ENCODE measurements around the gene C6orf132. TPM values are rescaled to one million over a fixed set of nuclear protein-coding genes. Genes with fewer than 3 reads are reported as not detected.
"Not testable (repeated sequence)": the region's sequence is repeated elsewhere in the genome, so short reads cannot be mapped to it uniquely, and the experiment has no call there.

C6orf132 gene
- not detected in 2 replicates for total RNA-seq (2014; rRNA removed; shearing (Covaris generic))

DNA sequence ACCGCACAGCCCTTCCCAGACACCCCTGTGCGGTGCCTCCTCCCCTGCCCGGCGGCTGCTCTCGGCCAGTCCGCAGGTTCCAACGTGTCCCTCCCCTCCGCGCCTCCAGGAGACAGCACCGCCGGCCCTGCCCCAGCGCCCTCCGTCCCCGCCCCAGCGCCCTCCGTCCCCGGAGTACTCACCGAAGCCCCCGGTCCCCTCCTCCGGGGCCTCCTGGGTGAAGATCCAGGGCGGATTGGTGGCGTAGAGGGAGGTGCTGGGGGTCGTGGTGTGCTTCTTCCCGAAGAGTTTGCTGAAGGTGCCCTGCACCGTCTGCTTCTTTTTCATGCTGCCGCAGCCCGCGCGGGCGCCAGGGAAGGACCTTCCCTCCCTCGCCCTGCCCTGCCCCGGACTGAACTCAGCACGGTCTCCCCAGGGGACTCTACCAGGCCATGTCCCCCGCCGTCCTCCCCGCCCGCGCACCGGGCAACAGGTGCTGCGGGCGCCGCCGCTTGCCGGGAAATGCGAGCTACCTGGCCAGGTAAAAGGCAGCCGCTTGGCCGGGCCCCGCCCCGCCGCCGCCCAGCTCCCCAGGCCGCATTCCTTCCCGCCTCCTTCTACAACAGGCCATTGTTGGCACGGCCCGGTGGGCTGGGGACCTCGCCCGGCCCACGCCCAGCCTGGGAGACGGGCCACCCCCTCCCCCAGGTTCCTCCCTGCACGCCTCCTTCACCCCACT is at the start of gene C6orf132:
C6orf132 (minus strand) TSS at position 503 of the 718 bp plus-strand sequence; CDS start at position 327, 176 bp downstream.
- DNase-seq (ENCODE audit: low read depth): no peak

GRCh38 chr6:42190554-42191183 is 48.2 kb upstream of the C6orf132 start:
- peak; percentile 54 for DNase-seq (ENCODE audit: low read depth)

DNA sequence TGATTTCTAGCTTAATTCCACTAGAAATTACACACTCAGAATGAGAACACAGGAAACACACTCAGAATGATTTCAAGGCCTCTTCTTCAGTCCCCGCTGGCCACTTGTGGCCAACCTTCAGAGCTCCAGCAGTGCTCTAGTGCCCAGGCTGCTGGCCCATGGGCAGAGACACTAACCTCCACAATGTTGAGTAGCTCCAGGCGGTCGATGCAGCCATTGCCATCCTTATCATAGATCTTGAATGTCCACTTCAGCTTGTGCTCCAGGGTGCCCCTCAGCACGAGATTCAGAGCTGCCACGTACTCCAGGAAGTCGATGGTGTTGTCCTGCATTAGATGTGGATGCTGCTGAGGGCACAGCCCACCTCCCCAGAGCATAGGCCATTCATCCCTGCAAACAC is 46.0 kb upstream of the C6orf132 start:
- DNase-seq (ENCODE audit: low read depth): no peak

- no peak for DNase-seq (ENCODE audit: low read depth)
Measured at GRCh38 chr6:42185597-42185996, 43.2 kb upstream of the C6orf132 start.

DNA sequence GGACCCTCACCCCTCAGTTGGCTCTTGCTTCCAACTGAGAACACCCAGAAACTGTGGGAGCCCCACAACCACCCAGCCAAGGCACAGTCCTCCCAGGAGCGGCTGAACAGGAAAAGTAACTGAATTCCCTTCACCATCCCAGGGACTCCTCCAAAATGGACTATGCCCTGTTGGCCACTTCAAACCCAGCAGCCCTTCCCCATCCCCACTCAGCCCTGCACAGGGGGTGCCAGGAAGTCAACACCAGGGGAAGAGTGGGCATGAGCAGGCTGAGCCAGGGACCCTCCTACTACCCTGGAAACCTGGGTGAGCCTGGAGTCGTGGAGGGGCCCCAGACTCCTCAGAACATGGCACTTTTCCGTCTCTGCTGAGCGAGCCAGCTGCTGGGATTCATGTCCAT is 42.1 kb upstream of the C6orf132 start:
- DNase-seq (ENCODE audit: low read depth): no peak

DNA sequence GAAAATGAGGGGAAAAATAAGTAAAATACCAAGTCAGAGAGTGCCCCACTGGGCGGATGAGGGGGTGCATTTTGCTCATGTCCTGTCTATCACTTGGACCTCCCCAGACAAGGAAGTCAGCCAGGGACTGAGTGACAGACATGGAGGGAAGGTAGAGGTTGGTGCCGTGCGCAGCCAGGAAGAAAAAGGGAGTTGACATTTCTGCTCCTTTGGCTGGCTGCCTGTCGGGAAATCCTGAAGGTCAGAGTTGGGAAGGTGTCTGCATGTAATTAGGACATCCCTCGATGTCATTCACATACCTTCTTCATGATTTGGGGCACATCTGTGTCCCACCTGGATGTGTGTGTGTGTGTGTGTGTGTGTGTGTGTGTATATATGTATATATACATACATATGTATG is 39.7 kb upstream of the C6orf132 start:
- no peak for DNase-seq (ENCODE audit: low read depth)

- DNase-seq (ENCODE audit: low read depth): no peak
Measured at GRCh38 chr6:42179945-42180313, 37.5 kb upstream of the C6orf132 start.

GRCh38 chr6:42179261-42179944 is 37.0 kb upstream of the C6orf132 start:
- no peak for DNase-seq (ENCODE audit: low read depth)

- DNase-seq (ENCODE audit: low read depth): no peak
Measured at GRCh38 chr6:42177514-42178364, 35.3 kb upstream of the C6orf132 start.

DNA sequence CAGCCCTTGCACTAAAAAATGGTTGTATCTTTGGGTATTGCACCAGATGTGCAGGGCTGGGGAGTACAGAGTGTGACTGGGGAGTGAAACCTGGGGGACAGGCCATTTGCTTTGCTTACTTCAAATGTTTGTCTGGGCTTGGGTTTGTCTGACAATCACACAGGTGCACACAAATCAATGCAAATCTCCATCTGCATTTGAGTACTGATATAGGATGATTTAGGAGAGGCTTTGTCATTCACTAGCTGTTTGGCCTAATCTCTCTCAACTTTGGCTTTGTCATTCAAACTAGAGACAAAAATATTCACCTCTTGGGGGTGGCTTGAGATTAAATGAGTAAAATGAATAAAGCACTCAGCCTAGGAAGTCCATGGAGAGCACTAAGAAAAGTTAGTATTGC is 34.6 kb upstream of the C6orf132 start:
- no peak for DNase-seq (ENCODE audit: low read depth)

- no peak for DNase-seq (ENCODE audit: low read depth)
Measured at GRCh38 chr6:42175860-42176259, 33.4 kb upstream of the C6orf132 start.

GRCh38 chr6:42173101-42173500 is 30.7 kb upstream of the C6orf132 start, which contains the start of gene GUCA1A:
GUCA1A (plus strand) TSS chr6:42173364; CDS start chr6:42173614, 250 bp downstream.
- no peak for DNase-seq (ENCODE audit: low read depth)

DNA sequence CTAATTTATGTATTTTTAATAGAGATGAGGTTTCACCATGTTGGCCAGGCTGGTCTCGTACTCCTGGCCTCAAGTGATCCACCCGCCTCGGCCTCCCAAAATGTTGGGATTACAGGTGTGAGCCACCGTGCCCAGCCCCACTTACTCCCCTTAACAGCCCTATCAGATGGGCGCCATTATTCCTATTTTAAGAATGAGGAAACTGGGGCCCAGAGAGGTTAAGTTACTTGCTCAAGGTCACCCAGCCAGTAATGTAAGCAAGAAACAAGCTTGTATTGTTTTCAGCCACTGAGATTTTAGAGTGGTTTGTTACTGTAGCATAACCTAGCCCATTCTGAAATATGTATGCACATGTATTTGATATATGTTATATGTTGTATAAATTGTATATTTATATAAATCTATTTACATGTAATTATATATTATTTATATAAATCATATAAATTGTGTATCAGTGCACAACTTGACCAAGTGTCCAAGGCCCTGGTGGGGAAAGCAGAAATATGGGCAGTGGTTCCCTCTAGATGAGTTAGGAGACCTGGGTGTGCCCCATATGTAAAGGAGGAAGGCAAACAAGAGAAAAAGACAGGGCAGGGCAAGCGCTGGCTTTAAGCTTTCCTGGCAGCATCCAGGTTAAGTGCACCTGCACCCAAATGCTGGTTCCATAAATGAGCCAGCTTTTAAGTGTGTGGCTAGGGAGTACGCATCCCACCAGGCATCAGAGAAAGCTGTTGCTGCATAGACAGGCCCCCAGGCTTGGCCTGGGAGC is 29.6 kb upstream of the C6orf132 start:
- DNase-seq (ENCODE audit: low read depth): no peak

- DNase-seq (ENCODE audit: low read depth): not testable (repeated sequence)
Measured at GRCh38 chr6:42169780-42170179, 27.4 kb upstream of the C6orf132 start.

DNA sequence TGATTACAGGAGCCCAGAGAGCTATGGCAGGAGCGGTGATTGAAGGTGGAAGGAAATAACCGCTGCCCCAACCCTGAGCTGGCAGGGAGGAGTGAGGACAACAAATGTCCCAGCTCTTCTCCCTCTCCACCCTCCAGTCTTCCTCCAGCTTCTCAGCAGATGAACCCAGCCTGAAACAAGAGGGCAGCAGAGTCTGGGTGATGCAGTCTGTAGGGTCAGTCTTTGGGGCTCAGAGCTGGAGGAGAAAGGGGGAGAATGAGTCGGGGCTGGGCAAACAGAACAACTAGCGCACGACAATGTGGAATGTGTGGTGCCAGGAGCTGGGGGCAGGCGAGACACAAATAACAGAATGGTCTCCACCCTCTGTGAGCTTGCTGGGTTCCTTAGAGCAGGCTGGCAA is 26.2 kb upstream of the C6orf132 start:
- no peak for DNase-seq (ENCODE audit: low read depth)

- peak; percentile 71 for DNase-seq (ENCODE audit: low read depth)
Measured at GRCh38 chr6:42166444-42167141, 24.2 kb upstream of the C6orf132 start.

DNA sequence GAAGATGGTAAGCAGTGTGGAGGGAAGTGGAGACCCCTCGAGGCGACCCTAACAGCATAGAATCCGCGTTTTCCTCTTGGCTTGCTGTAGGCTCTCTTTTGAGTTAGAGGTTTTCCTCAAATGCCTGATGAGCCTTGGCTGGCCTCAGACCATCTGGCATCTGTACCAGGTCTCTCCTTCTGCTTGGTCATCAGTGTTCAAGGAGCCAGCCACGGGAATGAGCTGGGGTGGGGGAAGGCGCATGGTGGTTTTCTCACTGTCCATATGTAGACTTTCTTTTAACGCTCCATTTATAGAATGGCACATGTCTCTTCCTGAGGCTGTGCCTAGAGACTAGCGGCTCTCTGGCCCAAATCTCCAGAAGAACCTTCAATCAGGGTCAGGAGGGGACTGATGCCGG is 22.6 kb upstream of the C6orf132 start:
- no peak for DNase-seq (ENCODE audit: low read depth)

GRCh38 chr6:42163981-42164380 is 21.6 kb upstream of the C6orf132 start:
- DNase-seq (ENCODE audit: low read depth): no peak

GRCh38 chr6:42162812-42163211 is 20.4 kb upstream of the C6orf132 start:
- no peak for DNase-seq (ENCODE audit: low read depth)

DNA sequence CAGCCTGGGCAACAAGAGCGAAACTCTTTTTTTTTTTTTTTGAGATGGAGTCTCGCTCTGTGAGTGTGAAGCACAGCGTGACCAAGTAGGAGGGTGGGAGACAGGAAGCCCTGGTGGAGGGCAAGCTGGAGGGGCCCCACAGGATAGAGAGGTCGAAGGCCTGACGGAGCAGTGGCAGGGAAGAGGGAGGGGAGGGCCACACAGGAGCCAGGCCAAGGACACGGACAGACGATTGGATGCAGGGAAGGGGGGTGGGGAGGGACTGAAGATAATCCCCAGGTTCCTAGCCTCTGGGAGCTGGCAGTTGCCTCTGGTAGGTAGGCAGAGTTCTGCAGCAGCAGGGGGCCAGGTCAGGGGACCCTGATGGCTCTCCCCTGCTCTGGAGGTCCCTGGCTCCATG is 20.0 kb upstream of the C6orf132 start:
- DNase-seq (ENCODE audit: low read depth): no peak

Data from RPMI7951 (cell line).